Calu3 (cell line): ENCODE results near the gene SLC26A6. TPM values are rescaled to one million over a fixed set of nuclear protein-coding genes. Genes with fewer than 3 reads are reported as not detected.

Experiments
- BruUV-seq: library from RNA; stranded (reverse); fragments of 400-500 nt; replicated peaks from 2 replicates; lab custom pipeline; 2021; lab: Mats Ljungman, UMichigan
- CTCF ChIA-PET: fragments of 300-600 bp; sonication (Branson Sonifier 250); formaldehyde crosslinking; loops from one replicate; lab custom pipeline; 2022; ENCODE audit warnings: antibody characterized with exemption; lab: Charles Lee
- DNase-seq: peaks from one replicate; pipeline ENCODE4 v3.0.0; 2022
- H3K27ac Mint-ChIP-seq: one replicate; pipeline ENCODE4 v1.8.0; 2022; ENCODE audit warnings: mixed read lengths; ENCODE audit not compliant: unreplicated experiment
- H3K27me3 Mint-ChIP-seq: one replicate; pipeline ENCODE4 v1.8.0; 2022; ENCODE audit warnings: mixed read lengths; ENCODE audit not compliant: unreplicated experiment
- H3K36me3 Mint-ChIP-seq: one replicate; pipeline ENCODE4 v1.8.0; 2022; ENCODE audit warnings: mild to moderate bottlenecking, moderate library complexity, mixed read lengths; ENCODE audit not compliant: insufficient read depth, unreplicated experiment
- H3K4me1 Mint-ChIP-seq: one replicate; pipeline ENCODE4 v1.8.0; 2022; ENCODE audit warnings: mild to moderate bottlenecking, low read depth, mixed read lengths; ENCODE audit not compliant: unreplicated experiment
- H3K4me3 Mint-ChIP-seq: one replicate; pipeline ENCODE4 v1.8.0; 2022; ENCODE audit warnings: mild to moderate bottlenecking, low read depth, moderate library complexity, mixed read lengths; ENCODE audit not compliant: unreplicated experiment
- H3K9me3 Mint-ChIP-seq: one replicate; pipeline ENCODE4 v1.8.0; 2022; ENCODE audit warnings: low read depth, mixed read lengths; ENCODE audit not compliant: unreplicated experiment
- CTCF ChIP-seq: fragments of 200-600 bp; IDR thresholded peaks from one replicate; pipeline ENCODE4 v1.8.0; 2022; ENCODE audit warnings: antibody characterized with exemption; ENCODE audit not compliant: unreplicated experiment
- intact Hi-C: fragments of 100-400 bp; cut with micrococcal nuclease; formaldehyde crosslinking; loops from one replicate; pipeline ENCODE4 v1.10.0; 2022; ENCODE audit not compliant: unreplicated experiment
- total RNA-seq: library from RNA; stranded (reverse); gene quantifications from 2 replicates; pipeline ENCODE4 v1.2.3, GENCODE V29; 2022

Gene SLC26A6
- total RNA-seq, 1 experiment from 2014 or later, result 27.0 TPM

- no peak overlapping the region for H3K4me3 Mint-ChIP-seq
- no peak overlapping the region for H3K27ac Mint-ChIP-seq
- H3K27me3 Mint-ChIP-seq, result no peaks in the 10 kb centered on the region
- no peaks in the 10 kb centered on the region for H3K9me3 Mint-ChIP-seq
- CTCF ChIA-PET, result interaction anchor here (1.3 kb wide), 1 partner anchor 11 kb away, joined by 3 read pairs; the partner anchor contains the start of gene SLC26A6
- no peaks in the 10 kb centered on the region for H3K4me1 Mint-ChIP-seq
- BruUV-seq, result no TSS peak
- peaks cover 15% of the 10 kb centered on the region for H3K36me3 Mint-ChIP-seq
- TF ChIP-seq CTCF, result no peak
- DNase-seq, result no peak
- intact Hi-C loops, result no loop called here
Measured at GRCh38 chr3:48624767-48625166, 10.5 kb downstream of the SLC26A6 start.

GRCh38 chr3:48623851-48624547, 11.3 kb downstream of the SLC26A6 start:
- H3K4me1 Mint-ChIP-seq, result no peaks in the 10 kb centered on the region
- BruUV-seq, result no TSS peak
- peaks cover 15% of the 10 kb centered on the region for H3K36me3 Mint-ChIP-seq
- H3K27me3 Mint-ChIP-seq, result no peaks in the 10 kb centered on the region
- H3K4me3 Mint-ChIP-seq, result no peak overlapping the region
- no peak for DNase-seq
- no peak overlapping the region for H3K27ac Mint-ChIP-seq
- CTCF ChIA-PET, result interaction anchor here (0.6 to 1.3 kb wide), 3 partner anchors 11 to 287 kb away, joined by 3 read pairs; partner anchors contain the start of gene SLC26A6
- H3K9me3 Mint-ChIP-seq, result no peaks in the 10 kb centered on the region
- TF ChIP-seq CTCF, result no peak
- intact Hi-C loops, result no loop called here

GRCh38 chr3:48621461-48621869, 13.8 kb downstream of the SLC26A6 start, which contains the start of gene TMEM89:
TSS of gene TMEM89 (minus strand) at chr3:48621769. CDS start at chr3:48621756, 13 bp downstream.
- intact Hi-C loops, result no loop called here
- no peaks in the 10 kb centered on the region for H3K9me3 Mint-ChIP-seq
- no peak within 1 kb of the TSS for H3K27ac Mint-ChIP-seq
- no peak for TF ChIP-seq CTCF
- H3K4me3 Mint-ChIP-seq, result no peak within 1 kb of the TSS
- CTCF ChIA-PET, result interaction anchor here (0.6 kb wide), 1 partner anchor 479 kb away, joined by 3 read pairs; no protein-coding TSS in a partner anchor
- peaks cover 4% of the 10 kb centered on the region for H3K36me3 Mint-ChIP-seq
- no peaks in the 10 kb centered on the region for H3K27me3 Mint-ChIP-seq
- no peak for DNase-seq
- BruUV-seq, result no TSS peak
- H3K4me1 Mint-ChIP-seq, result no peaks in the 10 kb centered on the region

DNA sequence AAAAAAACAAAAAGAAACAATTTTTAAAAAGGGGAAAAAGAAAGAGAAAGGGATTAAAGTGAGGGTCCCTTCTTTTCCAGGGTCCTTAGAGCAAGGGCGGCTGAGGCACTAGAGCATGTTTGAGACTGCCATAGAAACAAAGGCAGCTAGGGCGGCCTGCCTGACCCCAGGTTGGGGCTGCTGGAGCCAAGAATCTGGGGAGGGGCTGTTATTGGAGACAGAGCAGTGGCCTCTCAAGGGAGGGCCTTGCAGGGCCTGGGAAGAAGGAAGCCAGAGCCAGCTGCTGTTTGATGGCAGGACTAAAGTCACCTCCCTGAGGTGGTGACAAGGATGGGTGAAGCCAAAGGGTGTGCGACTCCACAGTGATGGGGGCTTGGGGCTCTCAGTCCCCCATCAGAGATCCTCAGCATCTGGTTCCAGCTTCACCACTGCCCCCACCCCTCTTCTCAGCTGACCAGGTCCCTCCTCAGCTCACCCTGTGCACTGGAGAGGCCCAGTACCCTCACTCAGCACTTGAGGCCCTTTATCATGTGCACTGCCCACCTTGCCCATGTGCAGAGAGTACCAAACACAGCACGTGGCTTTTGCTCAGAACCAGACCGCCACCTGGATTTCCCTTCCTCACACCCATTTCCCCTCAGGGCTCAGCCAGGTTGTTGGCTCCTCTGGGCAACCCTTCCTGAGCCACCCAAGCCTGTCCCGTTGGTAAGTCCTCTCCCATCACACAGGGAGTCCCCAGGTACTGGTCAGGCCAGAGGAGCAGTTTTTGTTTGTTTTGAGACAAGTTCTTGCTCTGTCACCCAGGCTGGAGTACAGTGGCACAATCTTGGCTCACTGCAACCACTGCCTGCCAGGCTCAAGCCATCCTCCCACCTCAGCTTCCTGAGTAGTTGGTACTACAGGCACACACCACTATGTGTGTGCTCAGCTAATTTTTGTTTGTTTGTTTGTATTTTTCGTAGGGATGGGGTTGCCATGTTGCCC, 15.4 kb downstream of the SLC26A6 start:
- H3K4me3 Mint-ChIP-seq, result no peak overlapping the region
- peaks cover 3% of the 10 kb centered on the region for H3K36me3 Mint-ChIP-seq
- H3K27ac Mint-ChIP-seq, result no peak overlapping the region
- intact Hi-C loops, result no loop called here
- H3K9me3 Mint-ChIP-seq, result no peaks in the 10 kb centered on the region
- H3K27me3 Mint-ChIP-seq, result no peaks in the 10 kb centered on the region
- CTCF ChIA-PET, result interaction anchor here (0.6 kb wide), 1 partner anchor 283 kb away, joined by 3 read pairs; no protein-coding TSS in a partner anchor
- TF ChIP-seq CTCF, result no peak
- BruUV-seq, result no TSS peak
- H3K4me1 Mint-ChIP-seq, result no peaks in the 10 kb centered on the region
- no peak for DNase-seq
